Activated T-cell treated with anti-CD3 and anti-CD28 coated beads for 24 hours (primary cell): ENCODE data around the gene ZNF593.

Experiments used
- DNase-seq: peaks from one replicate; pipeline ENCODE4 v3.0.0-alpha.2; 2020; ENCODE audit warnings: low read depth

Gene ZNF593

DNA sequence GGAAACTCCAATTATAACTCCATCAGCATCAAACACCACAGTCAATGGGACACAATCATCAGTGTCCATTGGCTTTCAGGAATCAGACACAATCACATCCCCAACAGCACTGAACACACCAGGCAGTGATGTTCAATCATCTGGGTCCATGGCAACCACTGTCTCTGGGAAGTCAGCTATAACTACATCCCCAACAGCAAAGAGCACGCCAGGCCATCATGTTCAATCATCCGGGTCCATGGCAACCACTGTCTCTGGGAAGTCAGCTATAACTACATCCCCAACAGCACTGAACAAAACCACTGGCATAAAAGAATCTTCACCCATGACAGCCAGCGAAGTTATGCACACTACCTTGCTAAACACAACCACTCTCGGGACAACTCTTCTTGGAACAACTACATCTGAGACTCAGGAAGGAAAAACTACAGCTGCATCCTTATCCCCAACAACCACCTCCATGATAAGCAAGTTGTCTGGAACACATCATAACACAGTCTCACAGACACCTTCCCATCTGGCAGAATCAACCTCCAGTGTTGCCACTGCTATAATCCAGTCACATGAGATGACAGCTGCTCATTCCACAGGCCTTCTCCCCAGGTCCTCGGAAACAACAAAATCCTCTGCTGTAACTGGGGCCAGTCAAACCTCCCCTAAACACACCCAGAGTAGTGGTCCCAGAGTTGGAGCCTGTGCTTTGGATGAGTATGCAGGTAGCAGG is 40.6 kb downstream of the ZNF593 start:
- no peak for DNase-seq

DNA sequence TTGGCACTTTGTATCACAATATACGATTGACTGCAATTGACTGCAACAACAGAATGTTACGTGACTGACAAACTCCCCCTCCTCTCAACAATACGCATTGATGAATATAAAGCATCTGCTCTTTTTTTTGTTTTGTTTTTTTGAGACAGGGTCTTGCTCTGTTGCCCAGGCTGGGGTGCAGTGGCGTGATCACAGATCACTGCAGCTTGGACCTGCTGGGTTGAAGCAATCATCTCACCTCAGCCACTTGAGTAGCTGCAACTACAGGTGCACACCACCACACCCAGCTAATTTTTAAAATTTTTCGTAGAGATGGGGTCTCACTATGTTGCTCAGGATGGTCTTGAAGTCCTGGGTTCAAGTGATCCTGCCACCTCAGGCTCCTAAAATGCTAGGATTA is 43.0 kb downstream of the ZNF593 start:
- no peak for DNase-seq

DNA sequence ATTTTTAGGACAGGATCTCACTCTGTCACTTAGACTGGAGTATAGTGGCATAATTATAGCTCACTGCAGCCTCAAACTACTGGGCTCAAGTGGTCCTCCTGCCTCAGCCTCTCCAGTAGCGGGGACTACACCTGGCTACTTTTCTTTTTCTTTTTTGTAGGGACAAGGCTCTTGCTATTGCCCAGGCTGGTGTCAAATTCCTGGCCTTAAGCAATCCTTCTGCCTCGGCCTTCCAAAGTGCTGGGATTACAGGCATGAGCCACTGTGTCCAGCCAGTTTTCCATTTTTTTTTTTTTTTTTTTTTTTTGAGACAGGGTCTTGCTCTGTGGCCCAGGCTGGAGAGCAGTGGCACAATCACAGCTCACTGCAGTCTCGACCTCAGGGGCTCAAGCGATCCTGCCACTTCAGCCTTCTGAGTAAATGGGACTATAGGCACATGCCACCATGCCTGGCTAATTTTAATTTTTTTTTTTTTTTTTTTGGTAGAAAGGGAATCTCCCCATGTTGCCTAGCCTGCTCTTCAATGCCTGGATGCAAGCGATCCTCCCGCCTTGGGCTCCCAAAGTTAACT is 43.7 kb downstream of the ZNF593 start:
- no peak for DNase-seq

DNA sequence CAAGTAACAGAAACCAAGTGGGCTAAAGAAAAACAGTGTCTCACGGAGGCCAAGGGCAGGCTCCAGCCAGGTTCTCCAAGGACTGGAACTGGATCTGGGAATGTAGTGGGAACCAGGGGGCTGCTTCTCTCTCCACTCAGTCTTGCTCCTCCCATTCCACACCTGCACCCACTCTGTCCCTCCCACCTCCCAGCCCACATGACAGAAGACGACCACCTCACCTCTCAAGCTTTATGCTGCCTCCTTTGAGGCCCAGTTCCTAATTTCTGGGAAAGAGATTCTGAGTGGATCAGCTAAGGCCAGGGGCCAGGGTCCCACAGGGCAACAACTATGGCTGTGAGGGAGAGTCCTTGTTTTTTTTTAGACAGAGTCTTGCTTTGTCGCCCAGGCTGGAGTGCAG is 45.5 kb downstream of the ZNF593 start:
- DNase-seq, result no peak

DNA sequence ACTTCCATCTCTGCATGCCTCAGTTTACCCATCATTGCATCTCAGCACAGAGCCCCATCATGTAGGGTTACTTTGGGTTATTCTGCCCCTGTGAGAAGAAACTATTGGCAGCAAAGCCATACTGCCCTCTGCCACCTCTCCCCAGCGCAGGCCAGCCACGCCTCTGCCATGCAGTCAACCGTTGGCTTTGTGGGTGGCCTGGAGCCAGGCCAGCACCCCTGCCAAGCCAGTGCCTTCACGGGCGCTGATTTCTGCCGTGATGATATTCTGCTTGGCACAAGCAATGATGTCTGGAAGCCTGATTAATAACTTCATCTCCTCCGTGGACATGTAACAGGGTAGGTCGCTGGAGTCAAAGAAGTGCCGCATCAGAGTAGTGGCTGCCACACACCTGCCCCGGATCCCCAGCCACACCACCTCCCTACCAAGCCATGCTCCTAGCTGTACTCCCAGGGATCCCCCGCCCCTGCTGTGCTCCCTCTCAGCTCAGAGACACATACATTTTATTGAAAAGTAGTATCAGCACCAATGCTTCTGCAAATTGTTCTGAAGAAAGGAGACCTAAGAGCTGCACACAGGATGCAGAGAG is 49.3 kb downstream of the ZNF593 start:
- DNase-seq, result no peak
